ENCODE results near the gene KCNK17. TPM values are rescaled to one million over a fixed set of nuclear protein-coding genes. Genes with fewer than 3 reads are reported as not detected.

Gene KCNK17
- total RNA-seq, 1 experiment from 2014 or later = not detected

- ChIA-PET POLR2A (no interaction called here), CTCF (no interaction called here)
- intact Hi-C loops (cut with micrococcal nuclease; ENCODE audit: unreplicated experiment) (no loop called here), in situ Hi-C loops (cut with HindIII; ENCODE audit: low pct_unique_long_range_greater_than_20kb, low sequenced_read_pairs) (no loop called here)
- DNase-seq (ENCODE audit: low read depth, low spot score) (no peak), ATAC-seq (no peak)
- Histone ChIP-seq H3K4me3 (ENCODE audit: low read depth in 2 of 2, low read length in 2 of 2) (no peak overlapping the region), H3K4me1 (ENCODE audit: control insufficient read depth, insufficient read depth, low read length) (no peaks in the 10 kb centered on the region), H3K27ac (ENCODE audit: low read length) (no peak overlapping the region), H3K36me3 (ENCODE audit: control insufficient read depth, insufficient read depth, low read length) (no peaks in the 10 kb centered on the region), H3K27me3 (ENCODE audit: control insufficient read depth, insufficient read depth, low read length) (peaks cover 10% of the 10 kb centered on the region), H3K9me3 (ENCODE audit: control insufficient read depth, insufficient read depth, low read depth, low read length) (no peaks in the 10 kb centered on the region)
- TF ChIP-seq REST (IDR thresholded peaks at IDR 0.05; ENCODE audit: insufficient read depth in 1 of 2, low read depth in 2 of 2, low read length in 1 of 2) (no peak), POLR2AphosphoS5 (IDR thresholded peaks at IDR 0.05; ENCODE audit: low read depth, low read length) (no peak), SIN3A (IDR thresholded peaks at IDR 0.05; ENCODE audit: borderline replicate concordance, insufficient read depth, low read depth, low read length) (no peak)
- no TSS peak for BruUV-seq (replicated peaks)
These were observed 19.6 kb upstream of the KCNK17 start for GRCh38 chr6:39333644-39334438.

GRCh38 chr6:39330476-39330875 is 16.3 kb upstream of the KCNK17 start:
- H3K9me3 ChIP-seq (ENCODE audit: control insufficient read depth, insufficient read depth, low read depth, low read length) = no peaks in the 10 kb centered on the region
- ATAC-seq = no peak
- POLR2A ChIA-PET = interaction anchor here (0.5 to 0.6 kb wide), 2 partner anchors 487 to 987 kb away, joined by 12 to 13 read pairs; no protein-coding TSS in a partner anchor
- DNase-seq (ENCODE audit: low read depth, low spot score) = no peak
- peaks cover 6% of the 10 kb centered on the region for H3K27me3 ChIP-seq (ENCODE audit: control insufficient read depth, insufficient read depth, low read length)
- no peaks in the 10 kb centered on the region for H3K4me1 ChIP-seq (ENCODE audit: control insufficient read depth, insufficient read depth, low read length)
- H3K36me3 ChIP-seq (ENCODE audit: control insufficient read depth, insufficient read depth, low read length) = no peaks in the 10 kb centered on the region
- no peak overlapping the region for H3K27ac ChIP-seq (ENCODE audit: low read length)
- no TSS peak for BruUV-seq (replicated peaks)
- in situ Hi-C loops (cut with HindIII; ENCODE audit: low pct_unique_long_range_greater_than_20kb, low sequenced_read_pairs) = no loop called here
- CTCF ChIA-PET = interaction anchor here (0.5 kb wide), 1 partner anchor 242 kb away, joined by 4 read pairs; no protein-coding TSS in a partner anchor
- intact Hi-C loops (cut with micrococcal nuclease; ENCODE audit: unreplicated experiment) = no loop called here
- TF ChIP-seq POLR2AphosphoS5 (IDR thresholded peaks at IDR 0.05; ENCODE audit: low read depth, low read length) (no peak), CTCF (IDR thresholded peaks at IDR 0.05) (no peak), TCF7L2 (IDR thresholded peaks at IDR 0.05; ENCODE audit: low read depth, low read length) (no peak), SIN3A (IDR thresholded peaks at IDR 0.05; ENCODE audit: borderline replicate concordance, insufficient read depth, low read depth, low read length) (no peak), REST (IDR thresholded peaks at IDR 0.05; ENCODE audit: insufficient read depth in 1 of 2, low read depth in 2 of 2, low read length in 1 of 2) (no peak)
- no peak overlapping the region for H3K4me3 ChIP-seq (ENCODE audit: low read depth in 2 of 2, low read length in 2 of 2)

All from Panc1 (cell line).